Endodermal cell (in vitro differentiated cells): ENCODE results near the gene ST8SIA1. TPM values are rescaled to one million over a fixed set of nuclear protein-coding genes. Genes with fewer than 3 reads are reported as not detected.

Source experiments
- DNase-seq: peaks from one replicate; pipeline ENCODE4 v3.0.0-alpha.2; 2017
- H3K27ac ChIP-seq: 2 replicates; pipeline ENCODE4 v1.5.1; 2013; ENCODE audit warnings: mild to moderate bottlenecking, low read depth, low read length, moderate library complexity
- H3K27me3 ChIP-seq: 2 replicates; pipeline ENCODE4 v1.6.1; 2013; ENCODE audit warnings: mild to moderate bottlenecking, low read length, moderate library complexity; ENCODE audit not compliant: insufficient read depth, control insufficient read depth, poor library complexity, severe bottlenecking
- H3K36me3 ChIP-seq: 2 replicates; pipeline ENCODE4 v1.7.0; 2013; ENCODE audit warnings: mild to moderate bottlenecking, low read length, moderate library complexity; ENCODE audit not compliant: control insufficient read depth, insufficient read depth
- H3K4me1 ChIP-seq: one replicate; pipeline ENCODE4 v1.7.0; 2013; ENCODE audit warnings: low read length; ENCODE audit not compliant: control insufficient read depth, insufficient read depth
- H3K4me3 ChIP-seq: 2 replicates; pipeline ENCODE4 v1.5.1; 2013; ENCODE audit warnings: mild to moderate bottlenecking, low read length, moderate library complexity
- H3K9ac ChIP-seq: 2 replicates; pipeline ENCODE4 v1.6.1; 2013; ENCODE audit warnings: mild to moderate bottlenecking, low read length, moderate library complexity; ENCODE audit not compliant: poor library complexity, severe bottlenecking; ENCODE audit errors: extremely low read depth
- H3K9me3 ChIP-seq: 2 replicates; pipeline ENCODE4 v1.6.1; 2013; ENCODE audit warnings: mild to moderate bottlenecking, low read length, moderate library complexity; ENCODE audit not compliant: control insufficient read depth
- H3K27ac Mint-ChIP-seq: 2 replicates; pipeline ENCODE4 v1.8.0; 2020; ENCODE audit warnings: mixed read lengths
- H3K27me3 Mint-ChIP-seq: 2 replicates; pipeline ENCODE4 v1.8.0; 2021; ENCODE audit warnings: mild to moderate bottlenecking, mixed read lengths; ENCODE audit not compliant: insufficient read depth
- H3K36me3 Mint-ChIP-seq: 2 replicates; pipeline ENCODE4 v1.8.0; 2020; ENCODE audit warnings: low read depth, mixed read lengths
- H3K4me1 Mint-ChIP-seq: 2 replicates; pipeline ENCODE4 v1.8.0; 2020; ENCODE audit warnings: mixed read lengths
- H3K4me3 Mint-ChIP-seq: 2 replicates; pipeline ENCODE4 v1.8.0; 2020; ENCODE audit warnings: mild to moderate bottlenecking, moderate library complexity, mixed read lengths
- H3K9me3 Mint-ChIP-seq: 2 replicates; pipeline ENCODE4 v1.8.0; 2020; ENCODE audit warnings: mild to moderate bottlenecking, mixed read lengths
- CTCF ChIP-seq: fragments of 200-600 bp; sonication (generic); conservative IDR thresholded peaks from 2 replicates; pipeline ENCODE4 v1.5.0; 2021; ENCODE audit warnings: antibody characterized with exemption, mild to moderate bottlenecking
- WGBS, 2 experiments: methylation state at CpG; one replicate each; pipeline versions ENCODE4 v1.1.5 to v1.1.7; 2013; ENCODE audit warnings: missing lambda C conversion rate in 2 of 2, mixed read lengths in 1 of 2; ENCODE audit not compliant: insufficient coverage in 1 of 2, insufficient read length in 1 of 2; 5-methylcytosine and 5-hydroxymethylcytosine counted together
- total RNA-seq, 2 donors: library from RNA; stranded (reverse); fragmentation: NEBNext Ultra II Directional in 1 of 2; extraction: Animal tissue kit (Norgen Biotek cat#: 25700) in 1 of 2; gene quantifications; 2 replicates in 1 of 2; 3 replicates in 1 of 2; pipeline ENCODE4 v1.2.1, GENCODE V29; 2021

The ST8SIA1 gene
- total RNA-seq, 2 donors from 2014 or later, result 11.2 to 13.3 TPM

- no peak overlapping the region for H3K4me3 Mint-ChIP-seq
- H3K27ac Mint-ChIP-seq, result no peak overlapping the region
- no peak for TF ChIP-seq CTCF
- Histone ChIP-seq H3K27me3 (no peaks in the 10 kb centered on the region), H3K36me3 (peaks cover 10% of the 10 kb centered on the region), H3K4me3 (no peak overlapping the region), H3K27ac (no peak overlapping the region), H3K9me3 (no peaks in the 10 kb centered on the region), H3K4me1 (peaks cover 24% of the 10 kb centered on the region), H3K9ac (no peak overlapping the region)
- no peak for DNase-seq
- peaks cover 47% of the 10 kb centered on the region for H3K4me1 Mint-ChIP-seq
- WGBS, 2 experiments, result 96 to 100% methylated on average over 1 to 3 of the region's 3 CpGs
- no peaks in the 10 kb centered on the region for H3K9me3 Mint-ChIP-seq
- H3K27me3 Mint-ChIP-seq, result no peaks in the 10 kb centered on the region
- no peaks in the 10 kb centered on the region for H3K36me3 Mint-ChIP-seq
Measured at GRCh38 chr12:22248571-22249115, 85.9 kb downstream of the ST8SIA1 start.

- WGBS, 2 experiments, result 88 to 94% methylated on average over 5 to 6 of the region's 6 CpGs
Measured at GRCh38 chr12:22248121-22248520, 86.4 kb downstream of the ST8SIA1 start.

GRCh38 chr12:22246217-22246846 is 88.2 kb downstream of the ST8SIA1 start:
- no peak for DNase-seq
- H3K36me3 ChIP-seq, result peaks cover 10% of the 10 kb centered on the region
- TF ChIP-seq CTCF, result no peak
- Mint-ChIP-seq H3K27ac (peak overlapping the region; percentile 72), H3K36me3 (no peaks in the 10 kb centered on the region), H3K4me1 (peaks cover 50% of the 10 kb centered on the region), H3K27me3 (no peaks in the 10 kb centered on the region), H3K9me3 (no peaks in the 10 kb centered on the region), H3K4me3 (peak overlapping the region; percentile 14)
- H3K4me3 ChIP-seq, result peak overlapping the region; percentile 52
- no peaks in the 10 kb centered on the region for H3K9me3 ChIP-seq
- H3K27me3 ChIP-seq, result no peaks in the 10 kb centered on the region
- WGBS, 2 experiments, result 74 to 83% methylated on average over 8 to 9 of the region's 9 CpGs
- peaks cover 26% of the 10 kb centered on the region for H3K4me1 ChIP-seq
- H3K9ac ChIP-seq, result no peak overlapping the region
- peak overlapping the region; percentile 61 for H3K27ac ChIP-seq

More at GRCh38 chr12:22248121-22248520, 86.4 kb downstream of the ST8SIA1 start:
- no peak overlapping the region for H3K9ac ChIP-seq
- no peaks in the 10 kb centered on the region for H3K36me3 Mint-ChIP-seq
- no peak overlapping the region for H3K4me3 ChIP-seq
- no peak overlapping the region for H3K4me3 Mint-ChIP-seq
- no peak overlapping the region for H3K27ac ChIP-seq
- no peaks in the 10 kb centered on the region for H3K9me3 Mint-ChIP-seq
- H3K9me3 ChIP-seq, result no peaks in the 10 kb centered on the region
- no peak overlapping the region for H3K27ac Mint-ChIP-seq
- peaks cover 10% of the 10 kb centered on the region for H3K36me3 ChIP-seq
- H3K27me3 Mint-ChIP-seq, result no peaks in the 10 kb centered on the region
- peaks cover 27% of the 10 kb centered on the region for H3K4me1 ChIP-seq
- no peak for TF ChIP-seq CTCF
- peaks cover 49% of the 10 kb centered on the region for H3K4me1 Mint-ChIP-seq
- no peak for DNase-seq
- no peaks in the 10 kb centered on the region for H3K27me3 ChIP-seq
